Muscle of leg (tissue), 11 donors: ENCODE data around the gene CD4. TPM values are rescaled to one million over a fixed set of nuclear protein-coding genes. Genes with fewer than 3 reads are reported as not detected.

Experiments
- DNase-seq: peaks from one replicate; pipeline ENCODE4 v3.0.0; 2013
- H3K27ac ChIP-seq: one replicate; pipeline ENCODE4 v1.5.1; 2013; ENCODE audit warnings: mild to moderate bottlenecking, low read length, control low read depth
- H3K27me3 ChIP-seq: one replicate; pipeline ENCODE4 v1.6.1; 2013; ENCODE audit warnings: low read length; ENCODE audit not compliant: control insufficient read depth, insufficient read depth
- H3K36me3 ChIP-seq: one replicate; pipeline ENCODE4 v1.6.1; 2013; ENCODE audit warnings: low read length; ENCODE audit not compliant: control insufficient read depth, insufficient read depth
- H3K4me1 ChIP-seq: one replicate; pipeline ENCODE4 v1.6.1; 2013; ENCODE audit warnings: low read length; ENCODE audit not compliant: control insufficient read depth, insufficient read depth
- H3K4me3 ChIP-seq: one replicate; pipeline ENCODE4 v1.5.1; 2013; ENCODE audit warnings: low read length, control low read depth
- H3K9me3 ChIP-seq: replicated peaks from 2 replicates; pipeline ENCODE4 v1.6.1; 2013; ENCODE audit warnings: low read depth, low read length; ENCODE audit not compliant: control insufficient read depth
- WGBS: methylation state at CpG from one replicate; pipeline ENCODE4 v1.1.5; 2013; ENCODE audit warnings: missing lambda C conversion rate; ENCODE audit not compliant: insufficient coverage; 5-methylcytosine and 5-hydroxymethylcytosine counted together
- polyA plus RNA-seq, 8 donors: library from polyadenylated mRNA; unstranded; fragments of 120-200 nt; gene quantifications; one replicate each; pipeline versions ENCODE4 v1.2.1 to v1.2.3, GENCODE V29; 2013; ENCODE audit warnings: inconsistent platforms in 1 of 8, low replicate concordance in 1 of 8; ENCODE audit not compliant: insufficient read length in 8 of 8, insufficient read depth in 1 of 8
- total RNA-seq: library from RNA; stranded (reverse); fragments of 120-200 nt; gene quantifications from one replicate; pipeline ENCODE4 v1.2.4, GENCODE V29; 2013

Gene CD4
- total and polyA plus RNA-seq, 9 donors: 3.1 to 9.7 (median 7.0) TPM

DNA sequence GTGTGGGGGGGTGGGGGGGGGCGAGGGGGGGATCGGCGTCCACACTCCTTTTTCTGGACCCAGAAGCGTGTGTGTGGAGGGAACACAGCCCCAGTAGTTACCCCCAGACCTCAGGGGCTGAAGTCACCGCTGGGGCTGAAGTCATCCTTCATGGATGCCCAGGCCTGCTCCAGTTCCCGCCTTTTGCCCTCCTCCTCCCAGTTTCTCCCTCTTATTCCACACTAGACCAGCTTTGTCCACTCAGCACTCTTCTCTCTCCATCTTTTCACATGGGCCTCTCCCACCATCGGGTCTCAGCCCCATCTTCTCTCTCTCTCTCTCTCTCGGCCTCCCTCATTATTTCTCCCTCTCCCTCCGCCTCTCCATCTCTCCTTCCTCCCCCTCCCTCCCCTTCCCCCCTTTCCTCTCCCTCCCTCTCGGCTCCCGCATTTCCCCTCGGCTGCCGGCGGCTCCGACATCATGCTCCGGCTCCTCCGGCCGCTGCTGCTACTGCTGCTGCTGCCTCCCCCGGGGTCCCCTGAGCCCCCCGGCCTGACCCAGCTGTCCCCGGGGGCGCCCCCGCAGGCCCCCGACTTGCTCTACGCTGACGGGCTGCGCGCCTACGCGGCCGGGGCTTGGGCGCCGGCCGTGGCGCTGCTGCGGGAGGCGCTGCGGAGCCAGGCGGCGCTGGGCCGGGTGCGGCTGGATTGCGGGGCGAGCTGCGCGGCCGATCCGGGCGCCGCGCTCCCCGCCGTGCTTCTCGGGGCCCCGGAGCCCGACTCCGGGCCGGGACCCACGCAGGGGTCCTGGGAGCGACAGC is 38.9 kb downstream of the CD4 start, which contains the start of gene P3H3:
P3H3 (plus strand) TSS at position 426 of the 799 bp plus-strand sequence; CDS start at position 460, 34 bp downstream.
- H3K27ac ChIP-seq: peak within 1 kb of the TSS; percentile 90
- H3K36me3 ChIP-seq: peaks cover 27% of the 10 kb centered on the region
- H3K27me3 ChIP-seq: peaks cover 8% of the 10 kb centered on the region
- WGBS: under 1% methylated on average over 56 of the region's 60 CpGs
- peak within 1 kb of the TSS; percentile 88 for H3K4me3 ChIP-seq
- peaks cover 49% of the 10 kb centered on the region for H3K4me1 ChIP-seq
- peak; percentile 82 for DNase-seq
- H3K9me3 ChIP-seq: no peaks in the 10 kb centered on the region

- peaks cover 6% of the 10 kb centered on the region for H3K27me3 ChIP-seq
- peaks cover 45% of the 10 kb centered on the region for H3K4me1 ChIP-seq
- H3K36me3 ChIP-seq: peaks cover 34% of the 10 kb centered on the region
- H3K4me3 ChIP-seq: peak overlapping the region; percentile 88
- H3K9me3 ChIP-seq: no peaks in the 10 kb centered on the region
- H3K27ac ChIP-seq: peak overlapping the region; percentile 88
- WGBS: under 1% methylated on average over 59 of the region's 71 CpGs
- DNase-seq: peak; percentile 78
These were observed 39.6 kb downstream of the CD4 start for GRCh38 chr12:6828781-6829535.

GRCh38 chr12:6829536-6830220 is 40.4 kb downstream of the CD4 start:
- Histone ChIP-seq H3K4me3 (peak overlapping the region; percentile 88), H3K4me1 (peaks cover 45% of the 10 kb centered on the region), H3K27ac (peak overlapping the region; percentile 88), H3K9me3 (no peaks in the 10 kb centered on the region), H3K27me3 (peaks cover 6% of the 10 kb centered on the region), H3K36me3 (peaks cover 36% of the 10 kb centered on the region)
- DNase-seq: no peak
- 10% methylated on average over 11 of the region's 19 CpGs for WGBS

- Histone ChIP-seq H3K4me3 (no peak overlapping the region), H3K27ac (no peak overlapping the region), H3K36me3 (peaks cover 39% of the 10 kb centered on the region), H3K9me3 (no peaks in the 10 kb centered on the region), H3K4me1 (peaks cover 39% of the 10 kb centered on the region), H3K27me3 (peaks cover 5% of the 10 kb centered on the region)
- DNase-seq: no peak
- 61% methylated on average over 6 of the region's 11 CpGs for WGBS
These were observed 41.1 kb downstream of the CD4 start for GRCh38 chr12:6830286-6830890.

- H3K4me1 ChIP-seq: peaks cover 33% of the 10 kb centered on the region
- peaks cover 44% of the 10 kb centered on the region for H3K36me3 ChIP-seq
- DNase-seq: no peak
- H3K27ac ChIP-seq: no peak overlapping the region
- no peaks in the 10 kb centered on the region for H3K9me3 ChIP-seq
- WGBS: 80% methylated on average over 5 of the region's 6 CpGs
- H3K27me3 ChIP-seq: peaks cover 4% of the 10 kb centered on the region
- H3K4me3 ChIP-seq: no peak overlapping the region
These were observed 41.7 kb downstream of the CD4 start for GRCh38 chr12:6830999-6831398.

DNA sequence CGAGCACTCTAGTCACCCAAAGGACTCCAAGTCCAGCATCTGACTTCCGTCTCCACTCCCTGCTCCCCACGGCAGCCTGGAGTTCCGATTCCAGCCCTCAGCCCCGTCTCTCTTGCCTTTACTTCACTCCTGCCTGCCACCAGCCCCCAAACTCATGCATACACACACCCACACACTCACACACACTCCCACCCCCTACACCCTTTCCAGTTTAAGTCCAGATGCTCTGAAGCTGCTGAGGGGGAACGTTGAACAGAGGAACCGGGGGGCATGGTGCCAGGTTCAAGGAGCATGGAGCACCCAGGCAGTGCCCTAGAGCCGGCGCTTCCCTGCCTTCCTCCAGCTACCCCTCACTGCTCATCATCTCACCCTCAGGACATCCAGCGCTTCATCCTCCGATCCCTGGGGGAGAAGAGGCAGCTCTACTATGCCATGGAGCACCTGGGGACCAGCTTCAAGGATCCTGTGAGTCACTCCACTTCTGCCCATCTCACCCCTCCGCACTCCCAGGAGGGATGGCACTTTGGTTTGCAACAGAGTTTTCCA is 42.2 kb downstream of the CD4 start:
- 70% methylated on average over 9 of the region's 12 CpGs for WGBS
- no peak overlapping the region for H3K4me3 ChIP-seq
- H3K4me1 ChIP-seq: peaks cover 31% of the 10 kb centered on the region
- no peak overlapping the region for H3K27ac ChIP-seq
- H3K27me3 ChIP-seq: peaks cover 4% of the 10 kb centered on the region
- no peaks in the 10 kb centered on the region for H3K9me3 ChIP-seq
- peaks cover 49% of the 10 kb centered on the region for H3K36me3 ChIP-seq
- no peak for DNase-seq

- no CpG with 5 or more reads among the region's 4 CpGs for WGBS
- no peak for DNase-seq
- no peaks in the 10 kb centered on the region for H3K9me3 ChIP-seq
- peaks cover 55% of the 10 kb centered on the region for H3K36me3 ChIP-seq
- H3K4me3 ChIP-seq: no peak overlapping the region
- no peak overlapping the region for H3K27ac ChIP-seq
- H3K4me1 ChIP-seq: peaks cover 25% of the 10 kb centered on the region
- H3K27me3 ChIP-seq: peaks cover 4% of the 10 kb centered on the region
These were observed 42.8 kb downstream of the CD4 start for GRCh38 chr12:6832125-6832524.

DNA sequence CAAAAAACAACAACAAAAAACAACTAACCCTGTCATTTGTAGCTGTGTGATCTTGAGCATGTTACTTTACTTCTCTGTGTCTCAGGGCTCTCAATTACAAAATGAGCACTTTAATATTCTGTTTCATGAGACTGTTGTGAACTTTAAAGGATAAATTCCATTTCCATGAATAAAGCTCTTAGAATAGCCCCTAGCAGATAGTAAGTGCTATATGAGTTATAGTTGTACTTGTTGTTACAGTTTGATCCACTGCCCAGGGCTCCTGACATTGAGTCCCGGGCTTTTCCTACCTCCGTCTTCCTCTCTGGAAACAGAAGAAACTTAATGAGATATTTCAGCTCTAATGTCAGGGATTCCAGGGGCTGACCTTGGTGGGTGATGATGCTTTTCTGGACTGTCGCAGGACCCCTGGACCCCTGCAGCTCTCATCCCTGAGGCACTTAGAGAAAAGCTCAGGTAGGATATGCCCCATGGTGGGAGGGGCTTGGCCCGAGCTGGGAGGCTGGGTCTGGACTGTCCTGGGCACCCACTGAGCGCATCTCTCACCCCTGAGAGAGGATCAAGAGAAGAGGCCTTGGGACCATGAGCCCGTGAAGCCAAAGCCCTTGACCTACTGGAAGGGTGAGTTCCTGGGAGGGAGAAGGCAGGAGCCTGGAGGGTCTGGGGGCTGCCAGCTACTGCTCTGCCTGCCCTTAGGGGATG is 44.0 kb downstream of the CD4 start:
- Histone ChIP-seq H3K4me3 (no peak overlapping the region), H3K9me3 (no peaks in the 10 kb centered on the region), H3K4me1 (peaks cover 17% of the 10 kb centered on the region), H3K27me3 (peaks cover 4% of the 10 kb centered on the region), H3K36me3 (peaks cover 67% of the 10 kb centered on the region), H3K27ac (no peak overlapping the region)
- 88% methylated on average over 3 of the region's 6 CpGs for WGBS
- no peak for DNase-seq

DNA sequence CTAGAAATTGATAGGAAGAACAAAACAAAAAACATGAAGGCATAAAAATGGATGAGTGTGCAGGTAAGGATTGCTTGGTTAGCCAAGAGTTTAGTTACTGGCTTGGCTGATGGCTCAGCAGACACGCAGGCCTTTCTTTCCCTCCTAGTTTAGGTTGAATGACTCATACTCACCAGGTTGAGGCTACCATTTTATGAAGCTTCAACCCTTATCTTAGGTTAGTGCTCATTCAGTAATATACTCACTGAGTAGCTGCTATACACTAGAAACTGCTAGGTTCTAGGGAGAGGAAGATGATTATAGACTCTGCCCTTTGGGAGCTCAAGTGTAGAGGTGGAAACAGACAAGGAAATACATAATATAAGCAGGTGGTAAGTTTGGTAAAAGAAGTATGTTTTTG is 44.9 kb downstream of the CD4 start:
- Histone ChIP-seq H3K4me3 (no peak overlapping the region), H3K27me3 (no peaks in the 10 kb centered on the region), H3K4me1 (peaks cover 16% of the 10 kb centered on the region), H3K36me3 (peaks cover 76% of the 10 kb centered on the region), H3K27ac (no peak overlapping the region), H3K9me3 (no peaks in the 10 kb centered on the region)
- WGBS: no CpG with 5 or more reads among the region's 1 CpG
- no peak for DNase-seq
